Activated CD4-positive, alpha-beta memory T cell treated with anti-CD3 and anti-CD28 coated beads, Interleukin-2, amount 10 ng/mL, durations not matched to agents 7 days and 5 days (primary cell): Measurements from ENCODE around the gene MAP3K5. TPM values are rescaled to one million over a fixed set of nuclear protein-coding genes. Genes with fewer than 3 reads are reported as not detected.

Experiments used
- CTCF ChIA-PET: fragments of 350-600 bp; sonication (Branson Sonifier 250); formaldehyde crosslinking; loops from one replicate; lab custom pipeline; 2021; ENCODE audit warnings: antibody characterized with exemption, inconsistent platforms; lab: Charles Lee
- POLR2A ChIA-PET: fragments of 350-600 bp; sonication (Branson Sonifier 250); formaldehyde crosslinking; loops from one replicate; lab custom pipeline; 2021; ENCODE audit warnings: antibody characterized with exemption; lab: Charles Lee
- DNase-seq: peaks from one replicate; pipeline ENCODE4 v3.0.0-alpha.2; 2020
- H3K27ac Mint-ChIP-seq: one replicate; pipeline ENCODE4 v1.8.0; 2021; ENCODE audit warnings: mild to moderate bottlenecking, mixed read lengths
- H3K27me3 Mint-ChIP-seq: one replicate; pipeline ENCODE4 v1.8.0; 2021; ENCODE audit warnings: mixed read lengths
- H3K36me3 Mint-ChIP-seq: one replicate; pipeline ENCODE4 v1.8.0; 2021; ENCODE audit warnings: low read depth, mixed read lengths
- H3K4me1 Mint-ChIP-seq: one replicate; pipeline ENCODE4 v1.8.0; 2021; ENCODE audit warnings: mixed read lengths
- H3K4me3 Mint-ChIP-seq: one replicate; pipeline ENCODE4 v1.8.0; 2021; ENCODE audit warnings: mild to moderate bottlenecking, mixed read lengths
- H3K9me3 Mint-ChIP-seq: one replicate; pipeline ENCODE4 v1.8.0; 2021; ENCODE audit warnings: mixed read lengths
- total RNA-seq, 2 experiments: library from RNA; stranded (reverse); gene quantifications; one replicate each; pipeline ENCODE4 v1.2.3, GENCODE V29; 2021

Gene MAP3K5
- total RNA-seq, 2 experiments from 2014 or later = 25.4 to 25.9 TPM

- Mint-ChIP-seq H3K9me3 (no peaks in the 10 kb centered on the region), H3K4me1 (peaks cover 1% of the 10 kb centered on the region), H3K27me3 (no peaks in the 10 kb centered on the region), H3K36me3 (peaks cover 42% of the 10 kb centered on the region), H3K27ac (no peak overlapping the region), H3K4me3 (no peak overlapping the region)
- CTCF ChIA-PET = interaction anchor here (0.7 to 1.2 kb wide), 2 partner anchors 8 to 176 kb away, joined by 3 read pairs; partner anchors contain the start of gene MAP3K5
- no peak for DNase-seq
- POLR2A ChIA-PET = no interaction called here
Measured at GRCh38 chr6:136616527-136616926, 175.8 kb downstream of the MAP3K5 start.

GRCh38 chr6:136614994-136615393 is 177.3 kb downstream of the MAP3K5 start:
- H3K4me1 Mint-ChIP-seq = peaks cover 11% of the 10 kb centered on the region
- no peak overlapping the region for H3K27ac Mint-ChIP-seq
- no peak overlapping the region for H3K4me3 Mint-ChIP-seq
- ChIA-PET CTCF (interaction anchor here (0.7 kb wide), 1 partner anchor 29 kb away, joined by 3 read pairs; no protein-coding TSS in a partner anchor), POLR2A (interaction anchor here (3.0 kb wide), 1 partner anchor 177 kb away, joined by 9 read pairs; the partner anchor contains the start of gene MAP3K5)
- H3K9me3 Mint-ChIP-seq = no peaks in the 10 kb centered on the region
- no peaks in the 10 kb centered on the region for H3K27me3 Mint-ChIP-seq
- H3K36me3 Mint-ChIP-seq = peaks cover 43% of the 10 kb centered on the region
- DNase-seq = no peak

GRCh38 chr6:136614350-136614749 is 177.9 kb downstream of the MAP3K5 start:
- Mint-ChIP-seq H3K4me3 (no peak overlapping the region), H3K4me1 (peaks cover 15% of the 10 kb centered on the region), H3K27me3 (no peaks in the 10 kb centered on the region), H3K9me3 (no peaks in the 10 kb centered on the region), H3K36me3 (peaks cover 43% of the 10 kb centered on the region), H3K27ac (no peak overlapping the region)
- ChIA-PET CTCF (interaction anchor here (5.2 kb wide), 1 partner anchor 177 kb away, joined by 28 read pairs; the partner anchor contains the start of gene MAP3K5), POLR2A (interaction anchor here (3.0 kb wide), 1 partner anchor 178 kb away, joined by 9 read pairs; the partner anchor contains the start of gene MAP3K5)
- DNase-seq = no peak

GRCh38 chr6:136613477-136613876 is 178.8 kb downstream of the MAP3K5 start:
- Mint-ChIP-seq H3K9me3 (no peaks in the 10 kb centered on the region), H3K4me1 (peaks cover 20% of the 10 kb centered on the region), H3K36me3 (peaks cover 36% of the 10 kb centered on the region), H3K27me3 (no peaks in the 10 kb centered on the region), H3K27ac (no peak overlapping the region), H3K4me3 (no peak overlapping the region)
- POLR2A ChIA-PET = interaction anchor here (3.0 kb wide), 1 partner anchor 179 kb away, joined by 9 read pairs; the partner anchor contains the start of gene MAP3K5
- DNase-seq = no peak
- CTCF ChIA-PET = interaction anchor here (1.1 to 5.2 kb wide), 2 partner anchors 21 to 178 kb away, joined by 3 to 28 read pairs; partner anchors contain the start of gene MAP3K5

GRCh38 chr6:136612666-136613389 is 179.4 kb downstream of the MAP3K5 start:
- Mint-ChIP-seq H3K9me3 (no peaks in the 10 kb centered on the region), H3K36me3 (peaks cover 38% of the 10 kb centered on the region), H3K4me3 (no peak overlapping the region), H3K27me3 (no peaks in the 10 kb centered on the region), H3K27ac (no peak overlapping the region), H3K4me1 (peaks cover 26% of the 10 kb centered on the region)
- POLR2A ChIA-PET = interaction anchor here (3.0 kb wide), 1 partner anchor 179 kb away, joined by 9 read pairs; the partner anchor contains the start of gene MAP3K5
- CTCF ChIA-PET = interaction anchor here (1.0 to 5.2 kb wide), 4 partner anchors 9 to 179 kb away, joined by 3 to 28 read pairs (median 6); partner anchors contain the start of gene MAP3K5
- no peak for DNase-seq

- POLR2A ChIA-PET = interaction anchor here (0.5 kb wide), 1 partner anchor 314 kb away, joined by 3 read pairs; no protein-coding TSS in a partner anchor
- no peak overlapping the region for H3K4me3 Mint-ChIP-seq
- H3K9me3 Mint-ChIP-seq = no peaks in the 10 kb centered on the region
- peaks cover 30% of the 10 kb centered on the region for H3K4me1 Mint-ChIP-seq
- H3K27me3 Mint-ChIP-seq = no peaks in the 10 kb centered on the region
- no peak for DNase-seq
- CTCF ChIA-PET = interaction anchor here (1.0 to 5.2 kb wide), 3 partner anchors 10 to 180 kb away, joined by 3 to 28 read pairs (median 10); partner anchors contain the start of gene MAP3K5
- H3K36me3 Mint-ChIP-seq = peaks cover 35% of the 10 kb centered on the region
- no peak overlapping the region for H3K27ac Mint-ChIP-seq
Measured at GRCh38 chr6:136611746-136612145, 180.5 kb downstream of the MAP3K5 start.

- Mint-ChIP-seq H3K27ac (no peak overlapping the region), H3K36me3 (peaks cover 34% of the 10 kb centered on the region), H3K4me1 (peaks cover 30% of the 10 kb centered on the region), H3K4me3 (no peak overlapping the region), H3K9me3 (no peaks in the 10 kb centered on the region), H3K27me3 (no peaks in the 10 kb centered on the region)
- DNase-seq = no peak
- ChIA-PET POLR2A (interaction anchor here (0.5 kb wide), 1 partner anchor 314 kb away, joined by 3 read pairs; no protein-coding TSS in a partner anchor), CTCF (interaction anchor here (1.9 to 5.2 kb wide), 2 partner anchors 33 to 181 kb away, joined by 6 to 28 read pairs; partner anchors contain the start of gene MAP3K5)
Measured at GRCh38 chr6:136611133-136611532, 181.1 kb downstream of the MAP3K5 start.

- CTCF ChIA-PET = interaction anchor here (1.9 to 5.2 kb wide), 2 partner anchors 34 to 182 kb away, joined by 6 to 28 read pairs; partner anchors contain the start of gene MAP3K5
- no peaks in the 10 kb centered on the region for H3K27me3 Mint-ChIP-seq
Measured at GRCh38 chr6:136609873-136610706, 182.2 kb downstream of the MAP3K5 start.

GRCh38 chr6:136608991-136609390 is 183.3 kb downstream of the MAP3K5 start:
- Mint-ChIP-seq H3K27ac (no peak overlapping the region), H3K27me3 (no peaks in the 10 kb centered on the region), H3K9me3 (no peaks in the 10 kb centered on the region), H3K36me3 (peaks cover 41% of the 10 kb centered on the region), H3K4me3 (no peak overlapping the region), H3K4me1 (peaks cover 30% of the 10 kb centered on the region)
- POLR2A ChIA-PET = interaction anchor here (1.6 kb wide), 1 partner anchor 183 kb away, joined by 9 read pairs; the partner anchor contains the start of gene MAP3K5
- CTCF ChIA-PET = interaction anchor here (0.8 to 5.2 kb wide), 4 partner anchors 8 to 184 kb away, joined by 3 to 28 read pairs (median 4); partner anchors contain the start of gene MAP3K5
- no peak for DNase-seq

More at GRCh38 chr6:136609873-136610706, 182.2 kb downstream of the MAP3K5 start:
- no peak for DNase-seq
- Mint-ChIP-seq H3K9me3 (no peaks in the 10 kb centered on the region), H3K27ac (peak overlapping the region; percentile 22), H3K4me3 (no peak overlapping the region), H3K36me3 (peaks cover 36% of the 10 kb centered on the region), H3K4me1 (peaks cover 30% of the 10 kb centered on the region)
- POLR2A ChIA-PET = interaction anchor here (0.8 to 1.6 kb wide), 3 partner anchors 20 to 182 kb away, joined by 3 to 9 read pairs (median 3); partner anchors contain the start of gene MAP3K5

- POLR2A ChIA-PET = no interaction called here
- peak; percentile 85 for DNase-seq
- CTCF ChIA-PET = interaction anchor here (0.8 to 1.4 kb wide), 5 partner anchors 9 to 214 kb away, joined by 3 to 16 read pairs (median 3); partner anchors contain the start of genes MAP3K5 and PEX7
- Mint-ChIP-seq H3K27ac (no peak overlapping the region), H3K36me3 (peaks cover 40% of the 10 kb centered on the region), H3K4me3 (no peak overlapping the region), H3K9me3 (no peaks in the 10 kb centered on the region), H3K27me3 (no peaks in the 10 kb centered on the region), H3K4me1 (peaks cover 30% of the 10 kb centered on the region)
Measured at GRCh38 chr6:136607932-136608772, 184.1 kb downstream of the MAP3K5 start.

GRCh38 chr6:136607204-136607931 is 184.9 kb downstream of the MAP3K5 start:
- CTCF ChIA-PET = interaction anchor here (1.0 to 1.4 kb wide), 3 partner anchors 23 to 215 kb away, joined by 3 to 16 read pairs (median 3); partner anchors contain the start of genes MAP3K5 and PEX7

More at GRCh38 chr6:136607204-136607931, 184.9 kb downstream of the MAP3K5 start:
- H3K36me3 Mint-ChIP-seq = peaks cover 36% of the 10 kb centered on the region
- POLR2A ChIA-PET = no interaction called here
- H3K4me3 Mint-ChIP-seq = no peak overlapping the region
- no peak overlapping the region for H3K27ac Mint-ChIP-seq
- DNase-seq = no peak
- H3K27me3 Mint-ChIP-seq = no peaks in the 10 kb centered on the region
- H3K9me3 Mint-ChIP-seq = no peaks in the 10 kb centered on the region
- peaks cover 30% of the 10 kb centered on the region for H3K4me1 Mint-ChIP-seq
